ENCODE results near the gene TEP1. TPM values are rescaled to one million over a fixed set of nuclear protein-coding genes. Genes with fewer than 3 reads are reported as not detected.

Gene TEP1
- total and polyA plus RNA-seq, 4 donors = 9.6 to 21.8 (median 16.1) TPM

- H3K36me3 ChIP-seq (ENCODE audit: control insufficient read depth, insufficient read depth, low read length) = peaks cover 25% of the 10 kb centered on the region
- H3K4me1 ChIP-seq (ENCODE audit: control insufficient read depth, insufficient read depth, low read length) = no peaks in the 10 kb centered on the region
Measured at GRCh38 chr14:20397511-20397910, 15.8 kb downstream of the TEP1 start.

GRCh38 chr14:20391505-20391904 is 21.8 kb downstream of the TEP1 start:
- H3K36me3 ChIP-seq (ENCODE audit: control insufficient read depth, insufficient read depth, low read length) = peaks cover 46% of the 10 kb centered on the region
- no peak overlapping the region for H3K27ac ChIP-seq (ENCODE audit: low read depth, low read length)
- H3K4me3 ChIP-seq (ENCODE audit: low read depth, low read length) = no peak overlapping the region
- WGBS (ENCODE audit: insufficient coverage) = 90% methylated on average over 2 of the region's 4 CpGs
- no peaks in the 10 kb centered on the region for H3K4me1 ChIP-seq (ENCODE audit: control insufficient read depth, insufficient read depth, low read length)
- no peaks in the 10 kb centered on the region for H3K9me3 ChIP-seq (ENCODE audit: control insufficient read depth, insufficient read depth, low read length)
- DNase-seq (ENCODE audit: low read depth in 4 of 6, low spot score in 6 of 6) = no peak
- no peaks in the 10 kb centered on the region for H3K27me3 ChIP-seq (ENCODE audit: control insufficient read depth, insufficient read depth, low read length)

More at GRCh38 chr14:20397511-20397910, 15.8 kb downstream of the TEP1 start:
- no CpG with 5 or more reads among the region's 3 CpGs for WGBS (ENCODE audit: insufficient coverage)
- Histone ChIP-seq H3K27ac (ENCODE audit: low read depth, low read length) (no peak overlapping the region), H3K9me3 (ENCODE audit: control insufficient read depth, insufficient read depth, low read length) (no peaks in the 10 kb centered on the region), H3K27me3 (ENCODE audit: control insufficient read depth, insufficient read depth, low read length) (no peaks in the 10 kb centered on the region), H3K4me3 (ENCODE audit: low read depth, low read length) (no peak overlapping the region)
- no peak for DNase-seq (ENCODE audit: low read depth in 4 of 6, low spot score in 6 of 6)

GRCh38 chr14:20388159-20388558 is 25.1 kb downstream of the TEP1 start:
- no peak overlapping the region for H3K4me3 ChIP-seq (ENCODE audit: low read depth, low read length)
- no peaks in the 10 kb centered on the region for H3K4me1 ChIP-seq (ENCODE audit: control insufficient read depth, insufficient read depth, low read length)
- no peak for DNase-seq (ENCODE audit: low read depth in 4 of 6, low spot score in 6 of 6)
- peaks cover 65% of the 10 kb centered on the region for H3K36me3 ChIP-seq (ENCODE audit: control insufficient read depth, insufficient read depth, low read length)
- H3K9me3 ChIP-seq (ENCODE audit: control insufficient read depth, insufficient read depth, low read length) = no peaks in the 10 kb centered on the region
- H3K27ac ChIP-seq (ENCODE audit: low read depth, low read length) = no peak overlapping the region
- H3K27me3 ChIP-seq (ENCODE audit: control insufficient read depth, insufficient read depth, low read length) = no peaks in the 10 kb centered on the region
- 39% methylated on average over 3 of the region's 4 CpGs for WGBS (ENCODE audit: insufficient coverage)

GRCh38 chr14:20387576-20387975 is 25.7 kb downstream of the TEP1 start:
- H3K27me3 ChIP-seq (ENCODE audit: control insufficient read depth, insufficient read depth, low read length) = no peaks in the 10 kb centered on the region
- H3K9me3 ChIP-seq (ENCODE audit: control insufficient read depth, insufficient read depth, low read length) = no peaks in the 10 kb centered on the region
- no peak for DNase-seq (ENCODE audit: low read depth in 4 of 6, low spot score in 6 of 6)
- peaks cover 70% of the 10 kb centered on the region for H3K36me3 ChIP-seq (ENCODE audit: control insufficient read depth, insufficient read depth, low read length)
- whole genome bisulfite sequencing (ENCODE audit: insufficient coverage) = 86% methylated on average over 6 of the region's 6 CpGs
- no peak overlapping the region for H3K27ac ChIP-seq (ENCODE audit: low read depth, low read length)
- no peaks in the 10 kb centered on the region for H3K4me1 ChIP-seq (ENCODE audit: control insufficient read depth, insufficient read depth, low read length)
- no peak overlapping the region for H3K4me3 ChIP-seq (ENCODE audit: low read depth, low read length)

DNA sequence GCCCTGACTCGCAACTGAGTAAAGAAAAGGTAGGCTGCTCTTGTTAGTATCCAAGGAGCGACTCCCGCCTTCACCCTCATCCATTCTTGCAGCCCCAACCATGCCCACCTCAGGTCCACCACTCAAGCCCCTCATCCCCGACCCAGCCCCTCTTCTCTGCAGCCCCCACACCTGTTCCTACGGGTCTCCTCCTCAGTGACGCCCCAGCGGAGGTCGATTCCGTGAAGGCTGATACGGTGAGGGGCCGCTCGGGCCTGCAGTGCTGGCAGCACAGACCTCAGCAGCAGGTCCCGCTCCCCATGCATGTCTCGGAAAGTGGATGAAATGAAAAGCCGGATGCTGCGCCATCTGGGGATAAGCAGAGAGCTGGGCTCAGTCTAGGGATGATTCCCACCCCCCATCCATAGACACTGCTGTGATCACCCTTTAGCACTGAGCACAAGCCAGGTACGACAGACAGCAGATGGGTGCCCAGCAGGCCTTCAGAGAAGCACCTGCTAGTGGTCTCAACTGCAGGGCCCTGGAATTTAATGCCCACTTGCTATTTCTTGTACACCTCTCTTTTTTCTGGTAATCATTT is 26.9 kb downstream of the TEP1 start:
- Histone ChIP-seq H3K4me1 (ENCODE audit: control insufficient read depth, insufficient read depth, low read length) (no peaks in the 10 kb centered on the region), H3K4me3 (ENCODE audit: low read depth, low read length) (no peak overlapping the region), H3K36me3 (ENCODE audit: control insufficient read depth, insufficient read depth, low read length) (peaks cover 79% of the 10 kb centered on the region), H3K27ac (ENCODE audit: low read depth, low read length) (no peak overlapping the region), H3K27me3 (ENCODE audit: control insufficient read depth, insufficient read depth, low read length) (no peaks in the 10 kb centered on the region), H3K9me3 (ENCODE audit: control insufficient read depth, insufficient read depth, low read length) (no peaks in the 10 kb centered on the region)
- WGBS (ENCODE audit: insufficient coverage) = 95% methylated on average over 15 of the region's 17 CpGs
- DNase-seq (ENCODE audit: low read depth in 4 of 6, low spot score in 6 of 6) = no peak

GRCh38 chr14:20384886-20385285 is 28.4 kb downstream of the TEP1 start:
- H3K27ac ChIP-seq (ENCODE audit: low read depth, low read length) = no peak overlapping the region
- no peaks in the 10 kb centered on the region for H3K9me3 ChIP-seq (ENCODE audit: control insufficient read depth, insufficient read depth, low read length)
- 87% methylated on average over 3 of the region's 5 CpGs for WGBS (ENCODE audit: insufficient coverage)
- H3K36me3 ChIP-seq (ENCODE audit: control insufficient read depth, insufficient read depth, low read length) = peaks cover 83% of the 10 kb centered on the region
- H3K4me1 ChIP-seq (ENCODE audit: control insufficient read depth, insufficient read depth, low read length) = no peaks in the 10 kb centered on the region
- no peaks in the 10 kb centered on the region for H3K27me3 ChIP-seq (ENCODE audit: control insufficient read depth, insufficient read depth, low read length)
- no peak overlapping the region for H3K4me3 ChIP-seq (ENCODE audit: low read depth, low read length)
- no peak for DNase-seq (ENCODE audit: low read depth in 4 of 6, low spot score in 6 of 6)

GRCh38 chr14:20384321-20384720 is 29.0 kb downstream of the TEP1 start:
- DNase-seq (ENCODE audit: low read depth in 4 of 6, low spot score in 6 of 6) = no peak
- WGBS (ENCODE audit: insufficient coverage) = 99% methylated on average over 7 of the region's 7 CpGs
- Histone ChIP-seq H3K27me3 (ENCODE audit: control insufficient read depth, insufficient read depth, low read length) (no peaks in the 10 kb centered on the region), H3K36me3 (ENCODE audit: control insufficient read depth, insufficient read depth, low read length) (peaks cover 82% of the 10 kb centered on the region), H3K9me3 (ENCODE audit: control insufficient read depth, insufficient read depth, low read length) (no peaks in the 10 kb centered on the region), H3K4me3 (ENCODE audit: low read depth, low read length) (no peak overlapping the region), H3K27ac (ENCODE audit: low read depth, low read length) (no peak overlapping the region), H3K4me1 (ENCODE audit: control insufficient read depth, insufficient read depth, low read length) (no peaks in the 10 kb centered on the region)

DNA sequence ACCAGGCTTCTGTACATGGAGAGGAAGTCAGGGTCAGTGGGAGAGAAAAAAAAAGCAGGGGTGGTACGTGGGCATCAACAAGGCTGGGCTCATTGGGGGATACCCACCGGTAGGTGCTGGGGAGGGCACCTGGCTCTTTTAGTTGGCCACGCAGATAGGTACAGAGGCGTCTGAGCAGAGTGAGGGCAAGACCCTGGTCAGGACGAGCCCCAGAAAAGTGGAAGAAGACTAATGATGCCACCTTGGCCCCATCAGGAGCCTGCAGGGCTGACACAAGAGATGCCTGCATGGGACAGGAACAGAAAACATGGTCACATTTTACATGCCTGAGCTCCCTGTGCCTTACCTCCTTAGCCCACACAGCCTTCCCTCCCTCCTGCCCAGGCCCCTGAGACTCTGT is 29.7 kb downstream of the TEP1 start:
- WGBS (ENCODE audit: insufficient coverage) = 95% methylated on average over 5 of the region's 5 CpGs
- Histone ChIP-seq H3K4me3 (ENCODE audit: low read depth, low read length) (no peak overlapping the region), H3K4me1 (ENCODE audit: control insufficient read depth, insufficient read depth, low read length) (no peaks in the 10 kb centered on the region), H3K9me3 (ENCODE audit: control insufficient read depth, insufficient read depth, low read length) (no peaks in the 10 kb centered on the region), H3K27ac (ENCODE audit: low read depth, low read length) (no peak overlapping the region), H3K36me3 (ENCODE audit: control insufficient read depth, insufficient read depth, low read length) (peaks cover 82% of the 10 kb centered on the region), H3K27me3 (ENCODE audit: control insufficient read depth, insufficient read depth, low read length) (no peaks in the 10 kb centered on the region)
- DNase-seq (ENCODE audit: low read depth in 4 of 6, low spot score in 6 of 6) = no peak

DNA sequence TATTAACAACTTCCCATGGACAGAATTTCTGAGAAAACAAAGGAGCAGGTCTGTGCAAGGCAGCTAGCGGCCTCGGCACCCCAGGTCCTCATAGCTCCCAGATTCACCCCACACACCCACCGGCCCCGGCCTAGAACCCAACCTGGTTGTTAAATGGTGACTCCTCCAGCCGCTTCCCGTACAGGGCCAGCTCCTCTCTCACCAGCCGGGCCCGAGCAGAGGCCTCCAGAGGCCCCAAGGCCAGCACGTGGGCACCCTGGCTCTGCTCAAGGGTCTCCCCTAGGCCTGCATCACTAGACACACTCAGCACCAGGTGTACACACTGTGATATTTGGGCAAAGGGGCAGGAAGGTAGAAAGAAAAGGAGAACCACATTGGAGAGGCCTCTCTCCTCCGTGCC is 30.3 kb downstream of the TEP1 start:
- H3K4me1 ChIP-seq (ENCODE audit: control insufficient read depth, insufficient read depth, low read length) = no peaks in the 10 kb centered on the region
- H3K4me3 ChIP-seq (ENCODE audit: low read depth, low read length) = no peak overlapping the region
- peaks cover 88% of the 10 kb centered on the region for H3K36me3 ChIP-seq (ENCODE audit: control insufficient read depth, insufficient read depth, low read length)
- DNase-seq (ENCODE audit: low read depth in 4 of 6, low spot score in 6 of 6) = no peak
- H3K9me3 ChIP-seq (ENCODE audit: control insufficient read depth, insufficient read depth, low read length) = no peaks in the 10 kb centered on the region
- 99% methylated on average over 9 of the region's 10 CpGs for WGBS (ENCODE audit: insufficient coverage)
- H3K27me3 ChIP-seq (ENCODE audit: control insufficient read depth, insufficient read depth, low read length) = no peaks in the 10 kb centered on the region
- H3K27ac ChIP-seq (ENCODE audit: low read depth, low read length) = no peak overlapping the region

GRCh38 chr14:20382526-20382925 is 30.8 kb downstream of the TEP1 start:
- Histone ChIP-seq H3K36me3 (ENCODE audit: control insufficient read depth, insufficient read depth, low read length) (peaks cover 90% of the 10 kb centered on the region), H3K4me1 (ENCODE audit: control insufficient read depth, insufficient read depth, low read length) (no peaks in the 10 kb centered on the region), H3K4me3 (ENCODE audit: low read depth, low read length) (no peak overlapping the region), H3K9me3 (ENCODE audit: control insufficient read depth, insufficient read depth, low read length) (no peaks in the 10 kb centered on the region), H3K27me3 (ENCODE audit: control insufficient read depth, insufficient read depth, low read length) (no peaks in the 10 kb centered on the region), H3K27ac (ENCODE audit: low read depth, low read length) (no peak overlapping the region)
- 95% methylated on average over 11 of the region's 12 CpGs for WGBS (ENCODE audit: insufficient coverage)
- DNase-seq (ENCODE audit: low read depth in 4 of 6, low spot score in 6 of 6) = no peak
